Breast epithelium (tissue), 3 donors: ENCODE results near the gene BMI1.

Experiments used
- POLR2A ChIP-seq: fragments of 450-650 bp; IDR thresholded peaks from one replicate; pipeline ENCODE4 v1.6.1; 2016; ENCODE audit warnings: antibody characterized with exemption, mild to moderate bottlenecking, moderate library complexity
- POLR2AphosphoS5 ChIP-seq, 3 donors: sonication (generic); formaldehyde crosslinking; IDR thresholded peaks; one replicate each; pipeline ENCODE4 v1.6.1; 2017; ENCODE audit warnings: antibody characterized with exemption in 3 of 3
- TF ChIP-seq, protein P1 (sequence below), 3 donors: fragments of 450-650 bp; IDR thresholded peaks; one replicate each; pipeline ENCODE4 v1.5.1; 2016 to 2017; ENCODE audit warnings: antibody characterized with exemption in 3 of 3, mild to moderate bottlenecking in 3 of 3, moderate library complexity in 3 of 3

GRCh38 chr10:22278441-22278782, 42.5 kb upstream of the BMI1 start:
- TF ChIP-seq, protein P1, sequence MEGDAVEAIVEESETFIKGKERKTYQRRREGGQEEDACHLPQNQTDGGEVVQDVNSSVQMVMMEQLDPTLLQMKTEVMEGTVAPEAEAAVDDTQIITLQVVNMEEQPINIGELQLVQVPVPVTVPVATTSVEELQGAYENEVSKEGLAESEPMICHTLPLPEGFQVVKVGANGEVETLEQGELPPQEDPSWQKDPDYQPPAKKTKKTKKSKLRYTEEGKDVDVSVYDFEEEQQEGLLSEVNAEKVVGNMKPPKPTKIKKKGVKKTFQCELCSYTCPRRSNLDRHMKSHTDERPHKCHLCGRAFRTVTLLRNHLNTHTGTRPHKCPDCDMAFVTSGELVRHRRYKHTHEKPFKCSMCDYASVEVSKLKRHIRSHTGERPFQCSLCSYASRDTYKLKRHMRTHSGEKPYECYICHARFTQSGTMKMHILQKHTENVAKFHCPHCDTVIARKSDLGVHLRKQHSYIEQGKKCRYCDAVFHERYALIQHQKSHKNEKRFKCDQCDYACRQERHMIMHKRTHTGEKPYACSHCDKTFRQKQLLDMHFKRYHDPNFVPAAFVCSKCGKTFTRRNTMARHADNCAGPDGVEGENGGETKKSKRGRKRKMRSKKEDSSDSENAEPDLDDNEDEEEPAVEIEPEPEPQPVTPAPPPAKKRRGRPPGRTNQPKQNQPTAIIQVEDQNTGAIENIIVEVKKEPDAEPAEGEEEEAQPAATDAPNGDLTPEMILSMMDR (IDR thresholded peaks at IDR 0.05) = no peak
- TF ChIP-seq POLR2A (no peak), POLR2AphosphoS5 (IDR thresholded peaks at IDR 0.05) (no peak)
